GM19025 (cell line): Measurements from ENCODE around the gene NSDHL.
A peak's percentile ranks its signal among the peaks of the same experiment; 100 is the strongest.
"Not testable (repeated sequence)": the region's sequence is repeated elsewhere in the genome, so short reads cannot be mapped to it uniquely, and the experiment has no call there.

Experiments
- ATAC-seq: cut with Tn5 transposase; IDR thresholded peaks from one replicate; pipeline ENCODE4 v1.9.1; 2021; ENCODE audit warnings: mild to moderate bottlenecking, low read depth, moderate library complexity; ENCODE audit not compliant: unreplicated experiment

NSDHL gene

DNA sequence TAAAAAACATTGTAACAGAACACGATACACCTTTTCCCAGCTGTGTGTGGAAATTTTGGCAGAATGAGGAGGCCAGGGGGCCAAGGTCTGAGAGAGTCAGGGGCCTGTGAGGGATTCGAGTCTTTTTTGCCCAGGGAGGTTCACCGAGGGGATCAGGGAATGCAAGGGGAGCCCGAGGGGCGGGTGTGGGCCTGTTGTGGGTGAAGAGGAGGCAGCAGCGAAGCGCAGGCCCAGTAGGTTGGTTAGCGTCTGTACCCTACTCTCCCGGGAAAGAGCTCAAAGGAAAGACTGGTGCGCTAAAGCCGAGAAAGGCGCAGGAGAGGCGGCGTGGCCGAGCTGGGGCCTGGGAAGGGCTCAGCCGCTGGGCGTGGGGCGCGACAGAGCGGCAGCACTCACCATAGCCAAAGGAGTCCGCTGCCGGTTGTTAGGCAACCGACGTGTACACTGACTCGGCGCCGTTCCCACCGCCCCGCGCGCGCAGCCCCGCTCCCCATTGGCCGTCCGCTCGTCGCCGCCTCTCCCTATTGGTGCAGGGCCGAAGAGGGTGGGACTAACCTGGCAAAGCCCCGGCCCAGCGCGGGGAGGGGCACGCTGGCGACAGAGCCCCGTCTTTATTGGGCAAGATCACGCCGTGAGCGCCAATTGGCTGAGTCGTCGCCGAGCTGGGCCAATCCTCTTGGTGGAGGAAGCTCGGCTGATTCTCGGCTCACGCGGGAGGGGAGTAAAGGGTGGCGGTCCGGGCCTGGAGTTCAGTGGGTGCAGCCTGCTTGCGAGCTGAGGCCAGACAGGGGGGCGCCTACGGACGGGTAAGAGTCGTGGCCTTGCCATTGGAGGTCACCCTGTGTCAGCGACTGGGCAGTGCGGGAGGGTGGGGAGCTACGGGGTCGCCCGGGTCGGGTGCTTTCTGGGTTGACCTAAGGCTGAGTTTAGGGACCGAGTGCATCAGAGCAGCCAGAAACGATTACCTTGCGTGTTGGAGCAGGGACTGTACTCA is at the start of gene NSDHL, which contains the start of gene CETN2:
Gene NSDHL, plus strand, starts transcription at position 752 of the 994 bp plus-strand sequence. CDS start 15,262 bp downstream, outside the sequence.
Gene CETN2, minus strand, starts transcription at position 446 of the 994 bp plus-strand sequence. Its CDS starts 47 bp downstream, at position 399.
- peak; percentile 98 for ATAC-seq

DNA sequence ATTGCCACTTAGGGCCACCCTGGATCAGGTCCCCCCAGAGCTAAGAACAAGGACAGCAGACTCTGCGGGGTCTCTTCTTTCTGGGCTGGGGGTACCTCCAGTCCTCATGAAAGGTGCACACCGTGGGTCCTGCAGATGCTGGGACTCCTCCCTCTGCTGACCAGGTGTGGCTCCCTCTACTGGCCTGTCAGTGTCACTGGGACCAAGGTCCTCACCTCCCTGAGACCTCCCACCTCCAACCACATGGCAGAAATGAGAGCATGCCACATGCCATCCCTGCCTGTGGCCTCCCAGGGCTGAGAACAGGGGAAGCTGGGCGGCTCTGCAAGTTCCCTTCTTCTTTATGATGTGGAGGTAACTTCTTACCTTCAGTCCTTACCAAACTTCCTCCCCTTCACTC is 43.8 kb upstream of the NSDHL start:
- peak; percentile 51 for ATAC-seq

DNA sequence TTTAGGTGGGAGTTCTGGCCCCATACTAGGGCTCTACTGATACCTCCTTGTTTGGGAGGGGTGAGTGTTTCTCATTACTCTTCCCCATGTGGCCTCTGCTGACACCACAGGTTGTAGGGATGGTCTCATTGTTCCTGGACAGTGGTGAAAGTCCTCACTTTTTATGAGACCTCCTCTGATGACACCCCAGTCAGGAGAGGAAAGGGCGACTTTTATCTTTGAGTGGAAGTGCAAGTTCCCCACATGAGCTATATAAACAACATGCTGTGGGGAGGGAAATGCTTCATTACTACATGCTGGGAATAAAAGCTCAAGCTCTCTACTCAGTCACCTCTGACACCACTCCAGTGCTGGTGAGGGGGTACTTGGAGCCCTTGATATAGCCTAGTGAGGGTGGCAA is 31.9 kb upstream of the NSDHL start:
- no peak for ATAC-seq

DNA sequence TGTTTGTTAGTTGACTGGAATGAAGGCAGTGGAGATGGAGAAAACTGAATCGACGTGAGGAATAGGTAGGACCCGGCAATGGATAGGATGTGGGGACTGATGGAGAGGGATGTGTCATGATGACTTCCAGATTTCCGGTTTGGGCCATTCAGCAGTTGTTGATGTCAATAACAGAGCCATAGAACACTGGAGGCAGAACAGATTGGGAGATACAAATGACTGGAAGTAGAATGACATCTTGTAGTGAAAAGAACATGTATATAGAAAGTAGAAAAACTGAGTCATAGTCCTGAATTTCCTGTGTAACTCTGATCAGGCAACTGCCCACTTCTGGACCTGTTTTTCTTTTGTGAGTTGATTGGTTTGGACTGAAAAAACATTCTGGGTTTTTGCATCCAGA is 24.8 kb upstream of the NSDHL start:
- no peak for ATAC-seq

DNA sequence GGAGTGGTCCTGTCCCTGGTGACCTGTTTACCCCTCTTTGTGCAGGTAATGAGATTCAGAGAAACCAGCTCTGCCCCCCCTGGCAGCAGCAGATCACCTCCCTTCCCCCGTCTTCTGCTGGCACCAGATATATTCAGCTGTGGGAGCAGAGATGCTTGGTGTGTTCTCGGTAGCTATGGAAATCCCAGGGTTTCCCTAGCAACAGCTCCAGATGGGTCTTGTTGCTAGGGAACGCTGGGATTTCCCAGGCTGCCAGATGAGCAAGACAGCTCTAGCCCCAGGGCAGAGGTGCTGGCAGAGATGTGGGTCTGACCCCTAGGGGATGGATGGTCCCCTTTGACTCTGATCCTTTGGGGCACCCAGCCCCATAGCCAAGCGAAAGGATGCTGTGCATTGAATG is 20.5 kb upstream of the NSDHL start:
- ATAC-seq, result no peak

DNA sequence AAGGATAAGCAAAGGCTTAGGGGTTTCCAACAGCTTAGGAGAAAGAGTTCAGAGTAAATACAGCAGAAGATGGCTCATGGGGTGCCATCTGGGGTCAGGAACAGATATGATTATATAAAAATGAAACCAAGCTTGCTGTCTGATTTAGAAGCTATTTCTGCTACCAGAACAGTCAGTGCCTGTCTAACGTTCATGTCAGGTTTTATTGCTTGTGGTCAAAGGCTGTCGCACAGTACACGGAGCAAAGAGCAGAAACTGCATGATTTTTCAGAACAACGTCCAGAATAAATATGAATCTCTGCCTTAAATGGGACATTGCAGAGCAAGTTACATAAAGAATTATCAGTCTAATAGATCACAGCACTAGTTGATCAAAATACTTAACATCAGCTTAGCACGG is 17.7 kb upstream of the NSDHL start:
- ATAC-seq, result no peak

DNA sequence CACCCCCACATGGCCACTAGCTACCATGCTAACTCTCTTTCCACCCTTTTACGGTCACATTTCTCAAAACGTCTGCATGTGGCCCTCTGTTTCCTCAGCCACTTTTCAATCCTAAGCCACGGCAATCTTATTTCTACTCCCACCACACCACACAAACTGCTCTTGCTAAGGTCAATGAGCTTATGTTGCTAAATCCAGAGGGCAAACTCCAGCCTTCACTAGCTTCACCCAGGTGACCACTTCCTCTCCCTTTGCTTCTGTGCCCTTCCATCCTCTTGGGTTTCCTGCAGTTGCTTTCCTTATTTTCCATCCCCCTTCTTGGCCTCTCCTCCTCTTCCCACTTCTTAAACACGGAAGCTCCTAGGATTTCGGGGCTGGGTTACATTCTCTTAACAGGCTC is 16.8 kb upstream of the NSDHL start:
- ATAC-seq, result no peak

DNA sequence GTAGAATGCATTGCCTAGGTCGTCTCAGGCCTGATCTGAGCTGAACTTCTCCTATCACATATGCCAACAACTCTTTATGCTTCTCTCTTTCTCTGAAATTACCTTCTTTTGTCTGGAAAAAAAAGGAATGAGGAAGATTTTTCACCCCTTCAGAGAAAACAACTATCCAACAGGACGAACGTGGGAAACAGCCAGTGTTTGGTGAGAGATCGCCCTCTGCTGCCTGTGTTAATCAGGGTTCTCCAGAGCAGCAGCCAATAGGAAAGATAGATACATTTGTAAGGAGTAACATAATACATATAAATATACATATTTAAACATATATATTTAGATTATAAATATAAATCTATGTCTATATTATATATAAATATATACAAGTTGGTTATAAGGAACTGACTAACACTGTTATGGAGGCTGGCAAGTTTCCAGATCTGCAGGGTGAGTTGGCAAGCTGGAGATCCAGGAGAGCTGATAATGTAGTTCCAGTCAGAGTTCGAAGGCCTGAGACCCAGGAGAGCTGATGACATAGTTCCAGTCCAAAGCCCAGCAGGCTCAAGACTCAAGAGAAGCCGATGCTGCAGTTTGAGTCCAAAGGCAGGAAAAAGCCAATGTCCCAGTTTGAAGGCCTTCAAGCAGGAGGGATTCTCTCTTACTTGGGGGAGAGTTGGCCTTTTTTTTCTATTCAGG is 13.6 kb upstream of the NSDHL start:
- ATAC-seq, result no peak

DNA sequence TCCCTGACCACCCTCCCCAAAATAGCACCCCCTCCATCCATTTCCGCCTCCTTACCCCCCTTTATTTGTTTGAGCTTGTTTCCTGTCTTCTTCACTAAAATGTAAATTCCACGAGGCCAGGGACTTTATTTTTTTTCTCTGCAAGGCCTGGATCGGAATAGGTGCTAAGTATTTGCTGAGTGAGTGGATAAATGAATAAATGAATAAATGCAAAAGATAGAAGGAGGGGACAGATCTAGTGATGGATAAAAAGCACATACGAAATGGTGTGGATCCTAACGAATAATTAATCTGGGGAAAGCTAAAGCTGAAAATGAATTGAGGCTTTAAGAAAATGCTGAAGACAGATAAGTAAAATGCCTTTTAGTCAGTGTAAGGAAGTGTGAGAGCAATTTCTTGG is 12.5 kb upstream of the NSDHL start:
- no peak for ATAC-seq

DNA sequence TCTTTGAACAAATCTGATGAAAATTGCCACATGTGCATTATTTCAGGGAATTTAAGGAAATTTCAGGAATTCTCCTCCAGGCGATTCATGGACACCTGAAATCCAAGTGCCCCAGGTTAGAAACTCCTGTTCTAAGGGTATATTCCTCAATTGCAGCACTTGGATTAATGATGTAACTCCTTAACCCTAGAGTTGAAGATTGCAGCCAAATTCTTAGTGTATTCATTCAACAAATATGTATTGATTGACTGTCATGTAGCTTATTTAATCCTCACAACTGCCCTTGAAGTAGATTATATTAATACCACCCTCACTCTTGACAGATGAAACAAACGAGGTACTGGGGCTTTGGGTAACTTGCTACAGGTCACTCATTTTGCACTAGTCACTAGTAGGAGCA is 11.6 kb upstream of the NSDHL start:
- no peak for ATAC-seq

DNA sequence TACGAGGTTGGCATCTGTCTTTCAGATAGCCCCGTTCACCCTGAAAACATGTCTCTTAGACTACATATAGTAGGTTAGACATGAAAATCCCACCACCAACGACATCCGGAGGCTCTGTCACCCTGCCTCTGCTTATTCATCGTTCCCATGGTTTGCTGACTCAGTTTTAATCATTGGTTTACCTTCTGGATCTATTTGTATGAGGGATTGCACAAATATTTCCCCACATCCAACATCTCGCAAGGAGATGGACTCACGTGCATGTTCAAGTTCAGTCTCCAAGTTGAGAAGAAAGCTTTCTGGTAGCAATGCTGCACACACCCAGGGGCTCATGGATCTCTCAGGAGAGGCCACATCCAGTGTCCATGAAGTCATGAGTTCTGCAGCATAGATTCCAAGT is 11.1 kb upstream of the NSDHL start:
- ATAC-seq, result no peak

DNA sequence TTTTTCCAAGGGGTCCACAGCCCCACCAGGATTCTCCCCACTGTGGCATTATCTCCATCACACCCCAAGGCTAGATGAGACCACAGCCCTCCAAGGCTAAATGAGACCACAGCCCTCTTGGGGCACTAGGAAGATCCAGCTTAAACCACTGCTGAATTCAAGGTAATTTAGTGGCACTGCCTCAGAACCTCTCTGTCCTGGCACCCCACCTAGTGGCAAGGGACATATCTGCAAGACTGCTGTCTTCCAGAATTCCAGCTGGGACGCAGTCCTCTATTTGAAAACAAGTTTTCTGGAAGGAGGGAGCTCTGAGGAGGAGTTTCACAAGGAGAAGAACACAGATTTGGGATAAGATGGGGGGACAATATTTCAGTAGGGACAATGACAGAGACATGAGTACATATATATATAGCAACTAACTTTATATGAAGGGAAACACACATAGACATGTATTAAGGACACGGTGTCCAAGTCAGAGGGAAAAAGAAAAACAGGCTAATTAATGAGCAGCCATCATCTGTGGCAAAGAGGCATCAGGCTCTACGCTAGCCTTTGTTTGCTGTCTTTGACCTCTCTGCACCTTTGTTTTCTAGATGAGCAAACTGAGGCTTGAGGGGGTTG is 9.6 kb upstream of the NSDHL start:
- ATAC-seq, result no peak

DNA sequence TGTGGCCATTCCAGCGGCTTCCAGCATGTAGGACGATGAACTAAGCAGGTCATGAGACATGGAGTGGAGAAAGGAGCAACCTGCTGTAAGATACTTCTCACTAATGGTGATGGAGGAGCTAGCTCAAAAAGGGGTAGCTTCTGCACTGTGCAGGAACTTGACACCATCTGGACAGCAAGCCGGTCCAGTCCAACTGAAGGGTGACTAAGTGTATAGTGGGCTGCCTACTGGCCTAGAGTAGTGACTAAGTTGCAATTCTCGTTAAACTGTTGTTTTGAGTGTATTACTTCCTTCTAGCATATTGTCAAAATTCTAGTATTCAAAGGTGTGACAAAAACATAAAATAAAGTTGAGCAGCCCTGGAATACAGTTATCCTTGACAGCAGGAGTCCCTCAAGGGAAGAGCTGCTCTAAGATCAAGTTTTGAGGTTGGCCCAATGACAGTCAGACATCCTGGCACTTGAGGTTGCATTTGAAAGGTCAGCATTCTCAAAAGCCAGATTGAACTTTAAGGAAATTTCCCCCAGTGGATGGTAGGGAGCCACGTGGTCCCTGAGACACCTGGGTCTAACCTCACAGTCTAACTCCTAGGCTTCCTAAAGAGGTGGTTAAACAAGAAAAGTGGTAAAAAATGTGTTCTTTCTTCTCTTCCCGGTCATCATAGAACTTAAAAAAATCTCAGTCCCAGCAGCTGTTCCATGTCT is 8.3 kb upstream of the NSDHL start:
- ATAC-seq, result no peak

DNA sequence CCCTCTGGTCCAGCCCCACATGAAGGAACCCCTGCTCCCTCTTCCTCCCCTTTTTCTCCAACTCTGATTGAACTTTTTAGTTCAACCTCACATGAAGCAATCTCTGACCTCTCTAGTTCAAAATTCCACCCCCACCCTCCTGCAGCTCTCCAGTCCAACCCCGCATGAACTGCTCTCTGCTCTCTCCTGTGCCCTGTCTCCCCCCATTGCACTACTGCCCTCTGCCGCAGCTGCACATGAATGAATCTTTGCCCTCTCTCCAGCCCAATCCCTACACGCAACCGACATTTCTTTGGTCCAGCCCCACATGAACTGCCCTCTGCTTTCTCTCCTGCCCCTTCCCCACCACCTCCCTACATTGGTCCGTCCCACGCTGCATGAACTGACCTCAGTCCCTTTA is 7.2 kb upstream of the NSDHL start:
- ATAC-seq, result no peak

DNA sequence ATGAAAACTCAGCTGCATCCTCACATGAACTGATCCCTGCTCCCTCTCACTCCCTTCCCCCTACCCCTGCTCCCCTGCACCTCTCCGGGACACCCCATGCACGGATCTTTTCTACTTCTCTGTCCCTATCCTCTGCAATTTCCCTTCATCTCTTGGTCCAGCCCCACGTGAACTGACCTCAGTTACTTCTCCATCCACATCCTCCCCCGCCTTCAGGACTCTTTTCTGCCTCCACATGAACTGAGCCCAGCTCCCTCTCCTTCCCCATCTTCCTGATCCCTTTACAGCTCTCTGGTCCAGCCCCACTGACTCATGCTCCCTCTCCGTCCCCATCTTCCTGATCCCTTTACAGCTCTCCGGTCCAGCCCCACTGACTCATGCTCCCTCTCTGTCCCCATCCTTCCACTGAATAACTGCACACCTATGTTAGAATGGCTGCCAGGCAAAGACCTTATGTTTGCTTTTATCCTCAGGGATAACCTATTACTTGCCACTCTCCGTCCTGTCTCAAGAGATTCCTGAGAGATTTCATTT is 6.0 kb upstream of the NSDHL start:
- ATAC-seq, result no peak

DNA sequence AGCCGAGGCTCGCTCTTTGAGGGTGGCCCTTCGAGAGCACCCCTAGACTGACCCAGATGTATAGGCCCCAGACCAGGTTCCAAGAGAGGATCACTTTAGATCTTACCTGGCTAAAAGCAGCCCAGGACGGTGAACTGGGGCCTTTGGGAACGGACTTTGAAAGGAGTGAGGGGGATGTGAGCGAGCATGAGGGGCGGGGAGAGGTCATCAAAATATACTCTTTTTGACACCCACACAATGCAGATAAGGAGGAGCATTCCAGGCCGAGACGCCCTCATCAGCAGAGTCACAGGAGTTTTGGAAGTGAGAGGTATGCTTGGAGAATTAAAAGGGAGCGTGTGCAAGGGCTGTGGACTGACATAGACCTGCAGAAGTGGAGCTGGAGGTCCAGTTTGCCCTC is 528 bp downstream of the NSDHL start:
- ATAC-seq, result no peak

DNA sequence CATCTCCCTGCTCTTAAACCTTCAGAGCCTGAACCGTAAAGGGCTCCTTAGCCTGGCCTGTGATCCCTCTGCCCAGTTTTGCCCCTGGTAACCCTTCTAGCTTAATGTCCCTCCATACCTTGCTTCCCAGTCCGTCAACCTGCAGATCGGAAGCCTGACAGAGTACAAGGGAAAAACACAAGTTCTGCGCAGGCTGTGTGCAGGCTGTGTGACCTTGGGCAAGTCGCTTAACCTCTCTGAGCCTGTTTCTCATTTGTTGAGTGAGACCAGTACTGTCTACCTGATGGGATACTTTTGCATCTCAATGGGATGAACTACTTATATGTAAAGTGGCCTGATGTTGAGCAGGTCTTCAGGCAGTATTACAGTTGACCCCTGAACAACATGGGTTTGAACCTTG is 1.7 kb downstream of the NSDHL start:
- ATAC-seq, result no peak

DNA sequence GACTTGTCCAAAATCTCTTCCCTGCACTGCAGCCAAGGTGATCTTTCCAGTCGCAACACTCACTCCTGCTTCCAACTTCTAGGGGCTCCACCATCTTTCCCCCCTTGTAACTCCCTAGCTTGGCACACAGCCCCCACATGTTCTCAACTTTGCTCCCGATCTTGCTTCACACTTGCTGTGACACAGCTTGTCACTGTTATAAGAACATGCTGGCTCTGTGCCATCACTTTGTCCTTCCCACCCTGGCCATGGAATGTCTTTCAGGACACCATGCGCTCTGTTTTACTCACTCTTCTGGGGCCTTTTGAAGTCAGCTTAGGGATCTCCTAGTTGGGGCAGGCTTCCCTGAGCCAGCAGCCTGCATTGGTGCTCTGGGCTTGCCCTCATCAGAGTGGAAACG is 2.5 kb downstream of the NSDHL start:
- ATAC-seq, result no peak

DNA sequence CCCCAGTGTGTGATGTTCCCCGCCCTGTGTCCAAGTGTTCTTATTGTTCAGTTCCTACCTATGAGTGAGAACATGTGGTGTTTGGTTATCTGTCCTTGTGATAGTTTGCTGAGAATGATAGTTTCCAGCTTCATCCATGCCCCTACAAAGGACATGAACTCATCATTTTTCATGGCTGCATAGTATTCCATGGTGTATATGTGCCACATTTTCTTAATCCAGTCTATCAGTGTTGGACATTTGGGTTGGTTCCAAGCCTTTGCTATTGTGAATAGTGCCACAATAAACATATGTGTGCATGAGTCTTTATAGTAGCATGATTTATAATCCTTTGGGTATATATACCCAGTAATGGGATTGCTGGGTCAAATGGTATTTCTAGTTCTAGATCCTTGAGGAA is 4.6 kb downstream of the NSDHL start:
- not testable (repeated sequence) for ATAC-seq

DNA sequence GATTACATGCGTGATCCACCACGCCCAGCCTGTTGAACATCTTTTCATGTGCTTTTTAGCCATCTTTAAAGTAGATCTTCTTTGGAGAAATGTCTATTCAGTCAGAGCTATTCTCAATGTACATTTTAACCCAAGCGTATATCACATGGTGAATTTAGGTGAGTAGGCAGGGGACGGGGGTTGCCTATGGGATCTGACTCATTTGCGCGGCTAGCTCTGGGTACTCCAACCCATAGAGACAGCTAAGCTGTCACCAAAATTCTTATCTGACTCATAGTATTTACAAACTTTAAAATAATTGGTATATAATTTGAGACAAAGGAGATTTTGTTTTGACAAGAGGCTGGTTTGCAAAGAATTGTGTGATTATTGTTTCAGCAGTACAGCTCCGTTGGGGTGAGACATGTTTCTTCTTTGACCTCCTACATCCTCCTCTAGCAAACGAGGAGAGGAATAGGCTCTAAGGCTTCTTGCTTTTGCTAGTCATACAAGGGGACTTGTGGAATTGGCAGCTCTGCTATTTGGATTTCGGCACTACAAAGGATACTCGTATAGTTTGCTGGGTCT is 12.0 kb downstream of the NSDHL start:
- ATAC-seq, result no peak
